Activated naive CD4-positive, alpha-beta T cell treated with anti-CD3 and anti-CD28 coated beads, Interleukin-2, amount 50 U/mL, for 24 hours (primary cell): Measurements from ENCODE around the gene NAMPT.
"Not testable (repeated sequence)": the region's sequence is repeated elsewhere in the genome, so short reads cannot be mapped to it uniquely, and the experiment has no call there.

Experiments used
- H3K27ac Mint-ChIP-seq: one replicate; pipeline ENCODE4 v1.8.0; 2021; ENCODE audit warnings: mild to moderate bottlenecking, mixed read lengths
- H3K27me3 Mint-ChIP-seq: one replicate; pipeline ENCODE4 v1.8.0; 2021; ENCODE audit warnings: mixed read lengths
- H3K36me3 Mint-ChIP-seq: one replicate; pipeline ENCODE4 v1.8.0; 2021; ENCODE audit warnings: mixed read lengths
- H3K4me1 Mint-ChIP-seq: one replicate; pipeline ENCODE4 v1.8.0; 2021; ENCODE audit warnings: mixed read lengths
- H3K4me3 Mint-ChIP-seq: one replicate; pipeline ENCODE4 v1.8.0; 2021; ENCODE audit warnings: mild to moderate bottlenecking, mixed read lengths
- H3K9me3 Mint-ChIP-seq: one replicate; pipeline ENCODE4 v1.8.0; 2021; ENCODE audit warnings: mixed read lengths

The NAMPT gene

GRCh38 chr7:106313456-106313901 is 28.7 kb upstream of the NAMPT start:
- no peaks in the 10 kb centered on the region for H3K9me3 Mint-ChIP-seq
- peaks cover 1% of the 10 kb centered on the region for H3K36me3 Mint-ChIP-seq
- H3K4me3 Mint-ChIP-seq, result no peak overlapping the region
- H3K27me3 Mint-ChIP-seq, result peaks cover 17% of the 10 kb centered on the region
- H3K4me1 Mint-ChIP-seq, result peaks cover 26% of the 10 kb centered on the region
- peak overlapping the region; percentile 73 for H3K27ac Mint-ChIP-seq

GRCh38 chr7:106312906-106313305 is 28.1 kb upstream of the NAMPT start:
- peaks cover 1% of the 10 kb centered on the region for H3K36me3 Mint-ChIP-seq
- H3K4me3 Mint-ChIP-seq, result no peak overlapping the region
- H3K27me3 Mint-ChIP-seq, result peaks cover 14% of the 10 kb centered on the region
- peaks cover 26% of the 10 kb centered on the region for H3K4me1 Mint-ChIP-seq
- no peak overlapping the region for H3K27ac Mint-ChIP-seq
- H3K9me3 Mint-ChIP-seq, result no peaks in the 10 kb centered on the region

GRCh38 chr7:106312099-106312871 is 27.5 kb upstream of the NAMPT start:
- Mint-ChIP-seq H3K36me3 (peaks cover 1% of the 10 kb centered on the region), H3K9me3 (no peaks in the 10 kb centered on the region), H3K4me1 (peaks cover 26% of the 10 kb centered on the region), H3K27ac (no peak overlapping the region), H3K4me3 (no peak overlapping the region), H3K27me3 (peaks cover 11% of the 10 kb centered on the region)

- H3K4me1 Mint-ChIP-seq, result peaks cover 23% of the 10 kb centered on the region
- H3K9me3 Mint-ChIP-seq, result no peaks in the 10 kb centered on the region
- H3K27me3 Mint-ChIP-seq, result peaks cover 6% of the 10 kb centered on the region
- peak overlapping the region; percentile 6 for H3K27ac Mint-ChIP-seq
- H3K36me3 Mint-ChIP-seq, result peaks cover 1% of the 10 kb centered on the region
- H3K4me3 Mint-ChIP-seq, result no peak overlapping the region
Observed at GRCh38 chr7:106309362-106309761, 24.6 kb upstream of the NAMPT start.

GRCh38 chr7:106306256-106306655 is 21.5 kb upstream of the NAMPT start:
- no peak overlapping the region for H3K4me3 Mint-ChIP-seq
- peaks cover 13% of the 10 kb centered on the region for H3K27me3 Mint-ChIP-seq
- peaks cover 3% of the 10 kb centered on the region for H3K36me3 Mint-ChIP-seq
- H3K27ac Mint-ChIP-seq, result no peak overlapping the region
- peaks cover 7% of the 10 kb centered on the region for H3K4me1 Mint-ChIP-seq
- peaks cover 9% of the 10 kb centered on the region for H3K9me3 Mint-ChIP-seq

- Mint-ChIP-seq H3K4me3 (no peak overlapping the region), H3K4me1 (peaks cover 7% of the 10 kb centered on the region), H3K36me3 (peaks cover 3% of the 10 kb centered on the region), H3K9me3 (peaks cover 13% of the 10 kb centered on the region), H3K27ac (no peak overlapping the region), H3K27me3 (peaks cover 13% of the 10 kb centered on the region)
Observed at GRCh38 chr7:106305732-106306131, 20.9 kb upstream of the NAMPT start.

GRCh38 chr7:106304568-106304967 is 19.8 kb upstream of the NAMPT start:
- peaks cover 3% of the 10 kb centered on the region for H3K36me3 Mint-ChIP-seq
- H3K4me3 Mint-ChIP-seq, result no peak overlapping the region
- peaks cover 13% of the 10 kb centered on the region for H3K9me3 Mint-ChIP-seq
- H3K27me3 Mint-ChIP-seq, result peaks cover 13% of the 10 kb centered on the region
- peaks cover 5% of the 10 kb centered on the region for H3K4me1 Mint-ChIP-seq
- no peak overlapping the region for H3K27ac Mint-ChIP-seq

- Mint-ChIP-seq H3K9me3 (peaks cover 13% of the 10 kb centered on the region), H3K27ac (peak overlapping the region; percentile 26)
- not testable (repeated sequence) for H3K4me1 Mint-ChIP-seq, H3K4me3 Mint-ChIP-seq, H3K36me3 Mint-ChIP-seq, H3K27me3 Mint-ChIP-seq
Observed at GRCh38 chr7:106298631-106299030, 13.8 kb upstream of the NAMPT start.

GRCh38 chr7:106298155-106298554 is 13.4 kb upstream of the NAMPT start:
- not testable (repeated sequence) for H3K36me3 Mint-ChIP-seq, H3K27ac Mint-ChIP-seq, H3K4me1 Mint-ChIP-seq, H3K27me3 Mint-ChIP-seq, H3K4me3 Mint-ChIP-seq
- peaks cover 11% of the 10 kb centered on the region for H3K9me3 Mint-ChIP-seq

- Mint-ChIP-seq H3K9me3 (no peaks in the 10 kb centered on the region), H3K4me1 (no peaks in the 10 kb centered on the region), H3K4me3 (no peak overlapping the region), H3K27ac (no peak overlapping the region), H3K27me3 (peaks cover 3% of the 10 kb centered on the region), H3K36me3 (peaks cover 2% of the 10 kb centered on the region)
Observed at GRCh38 chr7:106294334-106294733, 9.6 kb upstream of the NAMPT start.

- Mint-ChIP-seq H3K27ac (no peak overlapping the region), H3K9me3 (no peaks in the 10 kb centered on the region), H3K36me3 (peaks cover under 1% of the 10 kb centered on the region)
Observed at GRCh38 chr7:106291247-106291646, 6.5 kb upstream of the NAMPT start.

GRCh38 chr7:106290319-106290718 is 5.5 kb upstream of the NAMPT start:
- H3K27ac Mint-ChIP-seq, result peak overlapping the region; percentile 14
- H3K4me1 Mint-ChIP-seq, result peaks cover 7% of the 10 kb centered on the region
- no peaks in the 10 kb centered on the region for H3K9me3 Mint-ChIP-seq
- no peak overlapping the region for H3K4me3 Mint-ChIP-seq
- H3K27me3 Mint-ChIP-seq, result peaks cover 3% of the 10 kb centered on the region
- no peaks in the 10 kb centered on the region for H3K36me3 Mint-ChIP-seq

More at GRCh38 chr7:106291247-106291646, 6.5 kb upstream of the NAMPT start:
- H3K4me1 Mint-ChIP-seq, result peaks cover 2% of the 10 kb centered on the region
- no peak overlapping the region for H3K4me3 Mint-ChIP-seq
- H3K27me3 Mint-ChIP-seq, result peaks cover 3% of the 10 kb centered on the region

- no peaks in the 10 kb centered on the region for H3K9me3 Mint-ChIP-seq
- H3K4me3 Mint-ChIP-seq, result no peak overlapping the region
- H3K27ac Mint-ChIP-seq, result no peak overlapping the region
- H3K4me1 Mint-ChIP-seq, result peaks cover 7% of the 10 kb centered on the region
- peaks cover 3% of the 10 kb centered on the region for H3K27me3 Mint-ChIP-seq
- H3K36me3 Mint-ChIP-seq, result no peaks in the 10 kb centered on the region
Observed at GRCh38 chr7:106289848-106290247, 5.1 kb upstream of the NAMPT start.

GRCh38 chr7:106288263-106288662 is 3.5 kb upstream of the NAMPT start:
- peaks cover 7% of the 10 kb centered on the region for H3K36me3 Mint-ChIP-seq
- peaks cover 7% of the 10 kb centered on the region for H3K4me1 Mint-ChIP-seq
- no peaks in the 10 kb centered on the region for H3K9me3 Mint-ChIP-seq
- no peak overlapping the region for H3K27ac Mint-ChIP-seq
- peaks cover 3% of the 10 kb centered on the region for H3K27me3 Mint-ChIP-seq
- no peak overlapping the region for H3K4me3 Mint-ChIP-seq

- H3K36me3 Mint-ChIP-seq, result peaks cover 7% of the 10 kb centered on the region
- no peaks in the 10 kb centered on the region for H3K9me3 Mint-ChIP-seq
- peak overlapping the region; percentile 11 for H3K4me3 Mint-ChIP-seq
- H3K4me1 Mint-ChIP-seq, result peaks cover 7% of the 10 kb centered on the region
- H3K27me3 Mint-ChIP-seq, result peaks cover 3% of the 10 kb centered on the region
- H3K27ac Mint-ChIP-seq, result no peak overlapping the region
Observed at GRCh38 chr7:106287786-106288185, 3.0 kb upstream of the NAMPT start.

- H3K4me1 Mint-ChIP-seq, result peaks cover 10% of the 10 kb centered on the region
- peaks cover 22% of the 10 kb centered on the region for H3K36me3 Mint-ChIP-seq
- H3K4me3 Mint-ChIP-seq, result peak overlapping the region; percentile 97
- peak overlapping the region; percentile 100 for H3K27ac Mint-ChIP-seq
- H3K27me3 Mint-ChIP-seq, result peaks cover 3% of the 10 kb centered on the region
- no peaks in the 10 kb centered on the region for H3K9me3 Mint-ChIP-seq
Observed at GRCh38 chr7:106285855-106286492, 1.2 kb upstream of the NAMPT start.
